Astrocyte of the hippocampus (primary cell): ENCODE data around the gene POLR1H.
A peak's percentile ranks its signal among the peaks of the same experiment; 100 is the strongest.

ENCODE experiments used
- DNase-seq: peaks from one replicate; pipeline ENCODE4 v3.0.0; 2011; ENCODE audit warnings: low read depth, low spot score

Gene POLR1H

GRCh38 chr6:30061858-30062458, 893 bp downstream of the POLR1H start:
- no peak for DNase-seq

DNA sequence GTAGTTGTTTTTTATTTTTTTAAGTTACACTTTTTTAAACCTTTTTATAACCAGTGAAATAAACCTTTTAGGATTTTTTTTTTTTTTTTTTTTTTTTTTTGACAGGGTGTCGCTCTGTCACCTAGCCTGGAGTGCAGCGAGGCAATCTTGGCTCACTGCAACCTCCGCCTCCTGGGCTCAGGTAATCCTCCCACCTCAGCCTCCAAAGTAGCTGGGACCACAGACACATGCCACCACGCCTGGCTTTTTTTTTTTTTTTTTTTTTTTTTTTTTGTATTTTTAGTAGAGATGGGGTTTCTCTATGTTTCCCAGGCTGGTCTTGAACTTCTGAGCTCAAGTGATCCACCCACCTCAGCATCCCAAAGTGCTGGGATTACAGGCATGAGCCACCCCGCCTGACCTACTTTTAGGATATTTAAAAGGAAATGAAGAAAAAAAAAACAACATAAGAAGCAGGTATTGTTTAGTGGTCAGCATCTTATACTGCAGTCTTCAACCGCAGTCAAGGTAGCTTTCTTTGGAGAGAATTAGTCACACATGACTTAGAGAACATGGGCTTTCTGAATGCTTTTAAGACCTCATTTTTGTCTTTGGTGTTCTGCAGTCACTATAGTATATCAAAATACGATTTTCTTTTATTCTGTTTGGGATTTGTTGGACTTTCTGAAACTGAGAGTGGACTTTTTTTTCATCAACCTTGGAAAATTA, 1.6 kb downstream of the POLR1H start:
- DNase-seq = no peak

GRCh38 chr6:30063315-30063714, 2.2 kb downstream of the POLR1H start:
- no peak for DNase-seq

- no peak for DNase-seq
Observed at GRCh38 chr6:30066082-30066481, 5.0 kb downstream of the POLR1H start.

GRCh38 chr6:30066577-30067459, 5.8 kb downstream of the POLR1H start, which contains the start of gene PPP1R11:
PPP1R11 (plus strand) TSS chr6:30067198; CDS start chr6:30067411, 213 bp downstream.
- DNase-seq = peak; percentile 99

DNA sequence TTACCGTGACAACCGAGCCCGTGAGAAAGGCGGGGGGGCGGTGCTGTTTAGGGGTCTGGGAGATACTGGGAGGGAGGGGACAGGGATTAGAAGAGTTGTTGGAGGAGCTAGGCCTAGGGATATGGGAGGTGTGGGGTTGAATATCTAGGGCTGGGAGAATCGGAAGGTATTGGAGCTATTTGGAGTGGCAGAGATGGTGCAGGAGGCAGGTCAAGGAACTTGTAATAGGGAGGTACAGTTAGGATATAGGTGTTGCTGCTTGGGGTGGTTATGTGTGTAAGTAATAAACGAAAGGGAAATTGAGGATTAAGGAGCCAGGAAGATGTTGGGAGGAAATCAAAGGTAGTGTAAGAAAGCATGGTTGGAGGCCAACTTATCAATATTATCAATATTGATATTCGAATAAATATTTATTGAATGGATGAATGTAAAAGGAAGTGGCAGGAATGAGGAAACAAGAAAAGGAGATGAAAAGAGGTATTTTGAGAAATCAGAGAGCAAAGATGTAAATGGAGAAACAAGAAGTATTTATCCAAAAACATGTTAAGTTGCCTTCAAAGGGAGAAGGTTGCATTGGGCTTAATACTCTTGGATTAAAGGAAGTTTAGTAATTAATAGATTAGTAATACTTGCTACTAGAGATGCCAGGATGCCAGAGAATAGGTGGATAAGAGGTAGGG, 6.5 kb downstream of the POLR1H start:
- DNase-seq = no peak

GRCh38 chr6:30071081-30071818, 10.2 kb downstream of the POLR1H start:
- DNase-seq = peak; percentile 51

DNA sequence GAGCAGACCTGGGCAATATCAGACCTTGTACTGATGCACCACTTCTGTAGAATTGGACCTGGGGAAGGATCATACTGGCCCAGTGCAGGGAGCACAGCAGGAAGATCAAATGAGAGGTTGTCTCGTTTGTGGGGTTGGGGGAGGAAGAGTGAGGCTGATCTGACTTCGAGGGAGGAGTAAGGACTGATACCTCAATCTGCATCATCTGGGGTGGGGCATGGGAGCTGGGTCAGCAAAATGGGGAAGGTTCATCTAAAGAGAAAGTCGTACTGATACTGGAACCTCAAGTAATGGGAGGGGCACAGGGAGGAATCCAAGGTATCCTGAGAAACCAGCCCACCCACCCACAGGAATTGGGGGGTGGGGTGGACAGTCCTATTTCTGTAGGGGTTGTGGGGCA, 10.8 kb downstream of the POLR1H start:
- DNase-seq = no peak

GRCh38 chr6:30073489-30074235, 12.6 kb downstream of the POLR1H start:
- DNase-seq = no peak

DNA sequence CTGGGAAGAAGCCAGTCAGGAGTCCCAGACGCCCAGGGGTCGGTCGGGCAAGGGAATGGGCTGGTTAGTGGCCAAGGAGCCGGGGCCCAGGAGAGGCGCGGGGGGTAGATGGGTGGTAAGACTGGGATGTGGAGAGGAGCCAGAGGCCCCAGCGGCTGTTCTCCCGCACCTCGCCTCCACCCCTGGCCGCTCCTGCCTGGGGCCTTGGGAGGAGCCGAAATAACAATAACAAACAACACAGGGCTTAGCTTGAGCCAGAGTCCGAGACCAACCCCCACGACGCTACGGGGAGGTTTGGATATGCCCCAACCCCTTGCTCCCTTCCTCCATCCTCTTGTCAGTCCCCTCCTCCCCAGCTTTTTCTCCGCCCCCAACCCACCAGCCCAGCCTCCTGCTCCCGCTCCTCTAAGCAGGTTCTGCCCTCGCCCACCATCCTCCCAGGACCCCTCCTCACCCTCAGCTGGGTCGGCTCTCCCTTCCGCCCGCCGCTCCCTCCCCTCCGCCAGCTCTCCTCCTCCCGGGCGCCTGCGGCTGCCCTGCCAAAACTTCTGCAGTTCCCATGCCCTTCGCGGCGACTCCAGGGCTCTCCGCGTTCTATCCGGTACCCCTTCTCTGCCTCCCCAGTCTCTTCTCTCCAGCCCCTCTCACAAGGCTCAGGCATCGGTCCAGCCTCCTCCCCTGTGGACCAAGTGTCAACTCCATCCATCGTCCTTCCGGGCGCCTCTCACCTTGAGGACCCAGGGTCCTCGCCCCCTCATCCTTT, 13.4 kb downstream of the POLR1H start:
- peak; percentile 38 for DNase-seq

DNA sequence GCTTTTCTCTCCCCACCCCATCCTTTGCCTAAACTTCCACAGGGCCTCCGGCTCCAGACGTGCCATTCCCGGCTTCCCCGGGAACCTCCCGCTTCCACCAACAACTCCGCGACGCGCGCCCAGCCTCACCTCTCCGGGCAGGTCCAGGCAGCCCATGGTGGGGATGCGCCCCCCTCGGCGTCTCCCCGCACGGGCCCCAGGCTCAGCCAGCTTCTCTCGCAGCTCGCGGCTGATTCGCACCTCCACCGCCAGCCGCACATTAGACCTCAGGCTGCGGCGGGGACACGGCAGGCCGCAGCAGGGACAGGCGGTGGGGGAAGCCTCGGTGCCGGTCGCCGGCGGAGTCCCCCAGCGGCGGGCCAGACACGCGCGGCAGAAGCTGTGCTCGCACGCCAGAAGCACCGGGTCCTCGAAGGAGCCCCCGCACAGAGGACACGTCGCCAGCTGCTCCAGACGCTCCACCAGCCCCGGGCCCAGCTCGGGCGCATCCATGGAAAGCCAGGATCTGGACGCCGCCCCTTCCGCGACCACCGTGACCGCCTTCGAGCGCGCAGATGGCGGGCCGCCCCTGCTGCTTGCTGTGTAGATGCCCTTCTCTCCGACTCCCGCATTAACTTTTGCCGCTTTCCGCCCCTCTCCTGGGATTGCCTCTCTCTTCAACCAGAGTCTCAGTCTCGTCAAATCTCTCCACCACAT, 14.2 kb downstream of the POLR1H start, which contains the start of gene RNF39:
TSS of gene RNF39 (minus strand) at position 676 of the 696 bp plus-strand sequence. CDS start at position 492, 184 bp downstream.
- DNase-seq = peak; percentile 32

DNA sequence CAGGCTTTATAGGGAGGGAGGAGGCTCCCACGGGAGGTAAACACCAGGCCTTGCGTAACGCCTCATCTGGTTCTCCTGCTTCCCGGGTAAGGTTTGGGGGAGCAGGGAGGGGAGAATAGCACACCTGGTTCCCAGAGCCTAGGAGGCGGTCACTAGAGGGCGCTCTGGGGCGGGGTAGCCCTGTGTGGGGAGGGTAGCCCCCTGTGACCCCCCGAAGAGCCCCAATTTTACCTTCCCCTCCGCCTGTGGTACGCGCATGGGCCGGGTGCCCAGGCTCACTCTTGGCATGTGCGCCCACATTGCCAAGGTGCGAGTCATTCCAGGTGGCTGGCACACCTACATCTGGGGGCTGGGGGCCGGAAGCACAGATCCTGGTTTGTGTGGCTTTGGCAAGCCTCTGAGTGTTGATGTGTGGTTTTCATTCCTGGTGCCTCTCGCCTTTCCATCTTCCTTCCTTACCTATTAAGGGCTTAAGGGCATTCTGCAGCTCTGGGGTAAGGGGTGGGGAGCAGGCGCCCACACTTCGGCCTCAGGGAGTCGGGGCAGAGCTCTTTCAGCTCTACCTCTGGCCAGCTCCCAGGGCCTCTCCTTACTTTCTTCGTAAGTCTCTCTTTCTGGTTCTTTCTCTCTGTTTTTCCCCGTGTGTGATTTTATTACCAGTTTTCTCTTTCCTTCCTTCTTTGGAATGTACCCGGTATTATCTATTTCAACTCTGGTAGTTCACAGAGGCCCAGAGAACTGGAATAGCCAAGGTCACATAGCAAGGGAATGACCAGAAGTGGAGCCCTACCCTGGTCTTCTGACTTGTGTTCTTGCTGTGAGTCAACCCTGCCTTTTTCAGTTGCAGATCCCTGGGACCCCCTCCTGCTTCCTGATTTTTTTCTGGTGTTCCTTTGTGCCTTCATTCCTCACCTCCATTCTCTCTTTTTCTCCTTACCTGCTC, 15.0 kb downstream of the POLR1H start:
- peak; percentile 51 for DNase-seq

GRCh38 chr6:30077218-30077617, 16.2 kb downstream of the POLR1H start:
- DNase-seq = no peak

DNA sequence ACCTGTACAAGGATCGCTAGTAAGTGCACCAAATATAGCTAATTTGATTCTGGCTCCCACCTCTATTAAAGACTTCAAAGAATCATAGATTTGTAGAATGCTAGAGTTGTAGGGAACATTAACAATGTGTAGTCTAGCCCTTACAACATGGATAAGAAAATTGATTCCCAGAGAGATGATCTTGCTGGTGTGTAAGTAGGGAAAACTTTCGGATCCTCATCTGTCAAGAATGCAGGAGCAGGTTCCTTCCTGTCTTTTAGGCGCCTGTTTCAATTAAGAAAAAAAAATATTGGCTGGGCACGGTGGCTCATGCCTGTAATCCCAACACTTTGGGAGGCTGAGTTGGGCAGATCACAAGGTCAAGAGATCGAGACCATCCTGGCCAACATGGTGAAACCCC, 26.8 kb downstream of the POLR1H start:
- no peak for DNase-seq

GRCh38 chr6:30091577-30092381, 30.7 kb downstream of the POLR1H start:
- DNase-seq = peak; percentile 73

GRCh38 chr6:30092852-30093543, 31.9 kb downstream of the POLR1H start:
- DNase-seq = no peak
